Mucosa of descending colon (tissue), 3 donors: Measurements from ENCODE around the gene TMEM239. TPM values are rescaled to one million over a fixed set of nuclear protein-coding genes. Genes with fewer than 3 reads are reported as not detected.

ENCODE experiments used
- ATAC-seq: fragments of 200-7000 bp; cut with Tn5 transposase; one replicate; pipeline ENCODE4 v1.9.1; 2020; ENCODE audit warnings: mild to moderate bottlenecking, moderate library complexity
- DNase-seq, 3 donors: peaks; one replicate each; pipeline ENCODE4 v3.0.0-alpha.2; 2020
- H3K36me3 ChIP-seq: fragments of 200-600 bp; one replicate; pipeline ENCODE4 v1.8.0; 2021; ENCODE audit warnings: low read depth, mild to moderate bottlenecking
- H3K4me1 ChIP-seq: fragments of 200-600 bp; one replicate; pipeline ENCODE4 v1.8.0; 2021; ENCODE audit warnings: low read depth, mild to moderate bottlenecking
- H3K4me3 ChIP-seq: fragments of 200-600 bp; one replicate; pipeline ENCODE4 v1.8.0; 2021; ENCODE audit warnings: mild to moderate bottlenecking
- H3K9me3 ChIP-seq: fragments of 200-600 bp; one replicate; pipeline ENCODE4 v1.8.0; 2021; ENCODE audit warnings: mild to moderate bottlenecking
- intact Hi-C, 2 donors: fragments of 100-400 bp; cut with DNase I in 1 of 2; cut with micrococcal nuclease in 1 of 2; formaldehyde crosslinking; loops; one replicate each; pipeline versions ENCODE4 v1.11.0 to v1.11.1; 2022; cut with DNase I, micrococcal nuclease
- total RNA-seq, 3 donors: library from RNA; stranded (reverse); fragmentation: NEBNext Ultra II Directional in 2 of 3; extraction: Animal tissue kit (Norgen Biotek cat#: 25700) in 2 of 3; gene quantifications; one replicate each; pipeline versions ENCODE4 v1.2.1 to v1.2.4, GENCODE V29; 2021 to 2023
- TF ChIP-seq, protein P1 (sequence below): fragments of 200-600 bp; IDR thresholded peaks from one replicate; pipeline ENCODE4 v1.8.0; 2022; ENCODE audit warnings: antibody characterized with exemption, mild to moderate bottlenecking
- donor health status: DM: no; HTN: no; CAD: no; lungs with moderate emphysema.
- donor health status: DM: no; HTN: no; CAD: no.
- donor health status: DM: no; HTN: yes; CAD: no.

The TMEM239 gene
- total RNA-seq, 3 donors from 2014 or later, result not detected

GRCh38 chr20:2775139-2775538 is 41.0 kb upstream of the TMEM239 start:
- TF ChIP-seq, protein P1, sequence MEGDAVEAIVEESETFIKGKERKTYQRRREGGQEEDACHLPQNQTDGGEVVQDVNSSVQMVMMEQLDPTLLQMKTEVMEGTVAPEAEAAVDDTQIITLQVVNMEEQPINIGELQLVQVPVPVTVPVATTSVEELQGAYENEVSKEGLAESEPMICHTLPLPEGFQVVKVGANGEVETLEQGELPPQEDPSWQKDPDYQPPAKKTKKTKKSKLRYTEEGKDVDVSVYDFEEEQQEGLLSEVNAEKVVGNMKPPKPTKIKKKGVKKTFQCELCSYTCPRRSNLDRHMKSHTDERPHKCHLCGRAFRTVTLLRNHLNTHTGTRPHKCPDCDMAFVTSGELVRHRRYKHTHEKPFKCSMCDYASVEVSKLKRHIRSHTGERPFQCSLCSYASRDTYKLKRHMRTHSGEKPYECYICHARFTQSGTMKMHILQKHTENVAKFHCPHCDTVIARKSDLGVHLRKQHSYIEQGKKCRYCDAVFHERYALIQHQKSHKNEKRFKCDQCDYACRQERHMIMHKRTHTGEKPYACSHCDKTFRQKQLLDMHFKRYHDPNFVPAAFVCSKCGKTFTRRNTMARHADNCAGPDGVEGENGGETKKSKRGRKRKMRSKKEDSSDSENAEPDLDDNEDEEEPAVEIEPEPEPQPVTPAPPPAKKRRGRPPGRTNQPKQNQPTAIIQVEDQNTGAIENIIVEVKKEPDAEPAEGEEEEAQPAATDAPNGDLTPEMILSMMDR, result no peak
- Histone ChIP-seq H3K9me3 (no peaks in the 10 kb centered on the region), H3K4me3 (no peak overlapping the region), H3K4me1 (no peaks in the 10 kb centered on the region), H3K36me3 (no peaks in the 10 kb centered on the region)
- DNase-seq, result no peak
- ATAC-seq, result no peak
- intact Hi-C loops, result no loop called here

DNA sequence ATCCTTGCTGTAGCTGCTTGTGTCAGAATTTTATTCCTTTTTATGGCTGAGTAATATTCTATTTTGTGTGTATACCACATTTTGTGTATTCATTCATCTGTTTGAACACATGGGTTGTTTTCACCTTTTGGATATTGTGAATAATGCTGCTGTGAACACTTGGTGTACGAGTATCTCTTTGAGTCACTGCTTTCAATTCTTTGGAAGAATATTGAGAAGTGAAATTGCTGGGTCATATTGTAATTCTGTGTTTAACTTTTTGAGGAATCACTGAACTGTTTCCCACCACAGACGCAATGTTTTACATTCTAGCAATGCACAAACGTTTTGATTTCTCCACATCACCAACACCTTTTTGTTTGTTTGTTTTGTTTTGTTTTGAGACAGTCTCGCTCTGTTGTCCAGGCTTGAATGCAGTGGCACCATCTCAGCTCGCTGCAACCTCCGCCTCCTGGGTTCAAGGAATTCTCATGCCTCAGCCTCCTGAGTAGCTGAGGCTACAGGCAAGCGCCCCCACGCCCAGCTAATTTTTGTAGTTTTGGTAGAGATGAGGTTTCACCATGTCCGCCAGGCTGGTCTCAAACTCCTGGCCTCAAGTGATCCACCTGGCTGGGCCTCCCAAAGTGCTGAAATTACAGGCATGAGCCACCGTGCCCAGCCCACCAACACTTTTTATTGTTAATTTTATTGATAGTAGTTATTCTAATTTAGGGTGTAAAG is 37.4 kb upstream of the TMEM239 start:
- H3K36me3 ChIP-seq, result no peaks in the 10 kb centered on the region
- ATAC-seq, result no peak
- intact Hi-C loops, result no loop called here

GRCh38 chr20:2780948-2781347 is 35.2 kb upstream of the TMEM239 start:
- H3K4me1 ChIP-seq, result no peaks in the 10 kb centered on the region
- no peaks in the 10 kb centered on the region for H3K36me3 ChIP-seq
- DNase-seq (no peak), ATAC-seq (no peak)
- H3K4me3 ChIP-seq, result no peak overlapping the region
- TF ChIP-seq, protein P1, result no peak
- intact Hi-C loops, result no loop called here
- H3K9me3 ChIP-seq, result no peaks in the 10 kb centered on the region

More for the DNA sequence above, 37.4 kb upstream of the TMEM239 start:
- H3K4me1 ChIP-seq, result no peaks in the 10 kb centered on the region
- DNase-seq, result no peak
- H3K9me3 ChIP-seq, result no peaks in the 10 kb centered on the region
- no peak overlapping the region for H3K4me3 ChIP-seq
- TF ChIP-seq, protein P1, result no peak

DNA sequence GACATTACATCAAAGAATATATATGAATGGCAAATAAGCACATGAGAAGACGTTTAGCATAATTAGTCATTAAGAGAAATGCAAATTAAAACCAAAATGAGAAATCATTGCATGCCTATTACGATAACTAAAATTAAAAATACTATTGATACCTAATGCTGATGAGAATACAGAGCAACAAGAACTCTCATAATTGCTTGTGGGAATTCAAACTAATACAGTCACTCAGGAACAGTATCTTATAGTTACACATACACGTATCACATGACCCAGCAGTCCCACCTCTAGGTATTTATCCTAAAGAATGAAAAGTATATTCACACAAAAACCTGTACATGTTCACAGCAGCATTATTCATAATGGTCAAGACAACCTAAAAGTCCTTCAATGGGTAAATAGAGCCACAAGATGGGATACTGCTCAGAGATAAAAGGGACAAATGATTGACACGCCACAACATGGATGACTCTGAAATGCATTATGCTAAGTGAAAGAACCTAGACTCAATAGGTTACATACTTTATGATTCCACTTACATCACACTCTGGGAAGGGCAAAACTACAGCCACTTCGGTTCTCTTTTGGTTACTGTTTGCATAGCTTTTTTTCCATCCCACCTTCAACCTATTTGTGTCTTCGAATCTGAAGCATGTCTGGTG is 32.1 kb upstream of the TMEM239 start:
- TF ChIP-seq, protein P1, result no peak

GRCh38 chr20:2793471-2793870 is 22.7 kb upstream of the TMEM239 start:
- no peak for ATAC-seq
- no peak overlapping the region for H3K4me3 ChIP-seq
- H3K4me1 ChIP-seq, result no peaks in the 10 kb centered on the region
- H3K9me3 ChIP-seq, result no peaks in the 10 kb centered on the region
- TF ChIP-seq, protein P1, result no peak
- intact Hi-C loops, result no loop called here
- no peaks in the 10 kb centered on the region for H3K36me3 ChIP-seq
- DNase-seq, result no peak

More for the DNA sequence above, 32.1 kb upstream of the TMEM239 start:
- H3K4me3 ChIP-seq, result no peak overlapping the region
- DNase-seq (no peak), ATAC-seq (no peak)
- intact Hi-C loops, result no loop called here
- no peaks in the 10 kb centered on the region for H3K4me1 ChIP-seq
- H3K9me3 ChIP-seq, result no peaks in the 10 kb centered on the region
- no peaks in the 10 kb centered on the region for H3K36me3 ChIP-seq
